ENCODE measurements around the gene CRYBB2. TPM values are rescaled to one million over a fixed set of nuclear protein-coding genes. Genes with fewer than 3 reads are reported as not detected.
"Not testable (repeated sequence)": the region's sequence is repeated elsewhere in the genome, so short reads cannot be mapped to it uniquely, and the experiment has no call there.

Gene CRYBB2
- total RNA-seq, 1 donor from 2014 or later: 0.81 TPM

DNA sequence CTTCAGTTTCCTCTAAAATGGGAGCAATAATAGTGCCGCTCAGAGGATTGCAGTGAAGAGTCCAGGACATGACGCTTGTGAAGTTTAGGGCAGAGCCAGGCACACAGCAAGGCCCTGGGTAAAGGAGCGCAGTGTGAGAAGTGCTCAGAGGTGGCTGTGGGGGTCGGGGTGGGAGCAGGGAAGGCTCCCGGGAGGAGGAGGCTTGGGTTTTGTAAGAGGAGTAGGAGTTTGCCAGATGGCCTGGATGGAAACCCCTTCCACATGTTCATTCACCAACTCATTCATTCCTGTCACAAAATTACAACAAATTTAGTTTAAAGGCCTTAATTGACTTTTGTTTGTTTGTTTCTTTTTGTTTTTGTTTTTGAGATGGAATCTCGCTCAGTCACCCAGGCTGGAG lies 17.0 kb downstream of the CRYBB2 start:
- Mint-ChIP-seq H3K4me3 (ENCODE audit: low read depth) (no peak overlapping the region), H3K27me3 (peaks cover 26% of the 10 kb centered on the region), H3K27ac (no peak overlapping the region), H3K36me3 (ENCODE audit: insufficient read depth) (no peaks in the 10 kb centered on the region), H3K9me3 (ENCODE audit: low read depth) (no peaks in the 10 kb centered on the region), H3K4me1 (ENCODE audit: low read depth) (no peaks in the 10 kb centered on the region)
- no peak for DNase-seq (ENCODE audit: low spot score, unreplicated experiment)
- no peak for TF ChIP-seq CTCF (IDR thresholded peaks at IDR 0.05; ENCODE audit: unreplicated experiment)

- H3K36me3 Mint-ChIP-seq (ENCODE audit: insufficient read depth): no peaks in the 10 kb centered on the region
- no peak overlapping the region for H3K27ac Mint-ChIP-seq
- DNase-seq (ENCODE audit: low spot score, unreplicated experiment): no peak
- H3K9me3 Mint-ChIP-seq (ENCODE audit: low read depth): no peaks in the 10 kb centered on the region
- H3K27me3 Mint-ChIP-seq: peaks cover 26% of the 10 kb centered on the region
- no peak overlapping the region for H3K4me3 Mint-ChIP-seq (ENCODE audit: low read depth)
- no peaks in the 10 kb centered on the region for H3K4me1 Mint-ChIP-seq (ENCODE audit: low read depth)
- TF ChIP-seq CTCF (IDR thresholded peaks at IDR 0.05; ENCODE audit: unreplicated experiment): no peak
These were observed 18.1 kb downstream of the CRYBB2 start for GRCh38 chr22:25237503-25237902.

DNA sequence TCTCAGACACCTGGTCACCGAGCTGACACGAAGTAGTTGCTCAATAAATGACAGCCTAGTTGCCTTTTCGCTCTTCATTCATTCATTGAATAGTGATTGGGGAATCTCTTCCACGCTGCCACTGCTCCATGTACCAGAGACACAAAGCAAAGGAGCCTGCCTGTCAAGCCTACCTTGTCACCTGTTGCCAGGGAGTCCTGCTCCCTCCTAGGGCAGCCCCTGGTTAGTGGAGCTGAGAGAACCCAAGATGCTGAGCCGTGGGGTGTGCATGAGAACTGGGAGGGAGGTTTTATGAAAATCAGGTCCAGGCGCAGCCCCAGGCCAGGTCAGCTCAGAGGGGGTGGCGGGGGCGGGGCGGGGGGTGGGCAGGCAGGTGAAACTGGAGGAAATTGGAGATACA lies 18.6 kb downstream of the CRYBB2 start:
- H3K27me3 Mint-ChIP-seq: peaks cover 26% of the 10 kb centered on the region
- H3K4me3 Mint-ChIP-seq (ENCODE audit: low read depth); H3K36me3 Mint-ChIP-seq (ENCODE audit: insufficient read depth); H3K9me3 Mint-ChIP-seq (ENCODE audit: low read depth); DNase-seq (ENCODE audit: low spot score, unreplicated experiment); H3K27ac Mint-ChIP-seq; H3K4me1 Mint-ChIP-seq (ENCODE audit: low read depth): not testable (repeated sequence)

DNA sequence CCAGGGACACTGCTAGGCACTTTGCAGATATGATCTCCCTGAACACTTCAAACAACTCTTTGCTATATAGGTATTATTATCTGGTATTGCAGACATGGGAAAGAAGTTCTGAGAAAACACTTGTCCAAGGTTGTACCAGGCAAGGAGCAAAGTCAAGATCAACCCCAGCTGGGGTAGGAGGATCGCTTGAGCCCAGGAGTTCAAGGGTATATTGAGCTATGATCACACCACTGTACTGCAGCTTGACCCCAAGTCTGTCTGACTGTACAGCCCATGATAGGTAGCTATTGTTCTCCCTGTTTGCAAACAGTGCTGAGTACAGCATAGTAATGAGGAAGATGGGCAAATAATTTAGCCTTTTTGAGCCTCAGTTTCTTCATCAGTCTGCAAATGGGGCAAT lies 35.7 kb downstream of the CRYBB2 start:
- not testable (repeated sequence) for DNase-seq (ENCODE audit: low spot score, unreplicated experiment); H3K9me3 Mint-ChIP-seq (ENCODE audit: low read depth); H3K4me3 Mint-ChIP-seq (ENCODE audit: low read depth); H3K36me3 Mint-ChIP-seq (ENCODE audit: insufficient read depth); H3K4me1 Mint-ChIP-seq (ENCODE audit: low read depth); H3K27ac Mint-ChIP-seq; H3K27me3 Mint-ChIP-seq

DNA sequence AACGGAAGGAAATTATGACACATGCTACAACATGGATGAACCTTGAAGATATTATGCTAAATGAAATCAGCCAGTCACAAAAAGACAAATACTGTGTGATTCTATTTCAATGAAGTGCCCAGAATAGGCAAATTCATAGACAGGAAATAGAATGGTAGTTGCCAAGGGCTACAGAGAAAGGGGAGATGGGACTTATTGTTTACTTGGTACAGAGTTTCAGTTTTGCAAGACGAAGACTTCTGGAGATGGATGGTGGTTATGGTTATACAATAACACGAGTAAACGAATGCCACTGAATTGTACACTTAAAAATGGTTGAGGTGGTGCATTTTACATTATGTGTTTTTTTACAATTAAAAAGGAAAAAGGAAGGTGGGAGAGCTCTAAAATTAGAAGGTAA lies 48.1 kb downstream of the CRYBB2 start:
- not testable (repeated sequence) for H3K4me3 Mint-ChIP-seq (ENCODE audit: low read depth); H3K36me3 Mint-ChIP-seq (ENCODE audit: insufficient read depth); H3K27ac Mint-ChIP-seq; H3K4me1 Mint-ChIP-seq (ENCODE audit: low read depth); DNase-seq (ENCODE audit: low spot score, unreplicated experiment)
- H3K9me3 Mint-ChIP-seq (ENCODE audit: low read depth): peaks cover 14% of the 10 kb centered on the region
- peaks cover 13% of the 10 kb centered on the region for H3K27me3 Mint-ChIP-seq

DNA sequence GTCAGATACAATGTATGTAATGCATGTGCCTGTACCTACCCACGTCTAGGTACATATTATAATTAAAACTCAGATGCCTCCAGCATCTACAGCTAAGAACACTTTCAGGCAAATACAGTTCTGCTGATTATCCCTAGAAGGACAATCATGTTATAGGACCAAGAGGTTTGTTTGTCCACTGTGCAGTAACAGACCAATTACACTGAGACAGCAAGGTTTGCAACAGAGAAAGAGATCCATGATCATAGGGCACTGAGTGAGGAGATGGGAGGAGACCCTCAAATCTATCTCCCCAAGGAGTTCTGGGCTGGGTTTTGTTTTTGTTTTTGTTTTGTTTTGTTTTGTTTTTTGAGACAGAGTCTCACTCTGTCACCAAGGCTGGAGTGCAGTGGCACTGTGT lies 49.5 kb downstream of the CRYBB2 start:
- not testable (repeated sequence) for H3K27ac Mint-ChIP-seq; H3K36me3 Mint-ChIP-seq (ENCODE audit: insufficient read depth); DNase-seq (ENCODE audit: low spot score, unreplicated experiment); H3K4me1 Mint-ChIP-seq (ENCODE audit: low read depth); H3K4me3 Mint-ChIP-seq (ENCODE audit: low read depth)
- peaks cover 18% of the 10 kb centered on the region for H3K27me3 Mint-ChIP-seq
- H3K9me3 Mint-ChIP-seq (ENCODE audit: low read depth): peaks cover 20% of the 10 kb centered on the region

DNA sequence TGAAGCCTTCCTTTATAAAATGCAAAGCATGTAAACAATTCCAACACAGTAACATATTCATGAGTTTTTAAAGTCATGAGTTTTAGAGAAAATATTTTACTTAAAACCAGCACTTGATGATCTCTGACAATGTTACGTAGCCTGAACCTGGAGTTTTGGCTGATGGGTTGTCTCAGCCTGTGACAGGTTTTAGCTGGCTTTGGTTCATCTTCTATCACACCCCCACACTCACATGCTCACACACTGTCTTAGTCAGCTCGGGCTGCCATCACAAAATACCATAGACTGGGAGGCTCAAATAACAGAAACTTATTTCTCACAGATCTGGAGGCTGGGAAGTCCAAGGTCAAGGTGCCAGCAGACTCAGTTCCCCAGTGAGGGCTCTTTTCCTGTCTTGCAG lies 50.6 kb downstream of the CRYBB2 start:
- not testable (repeated sequence) for H3K4me1 Mint-ChIP-seq (ENCODE audit: low read depth); H3K36me3 Mint-ChIP-seq (ENCODE audit: insufficient read depth); DNase-seq (ENCODE audit: low spot score, unreplicated experiment); H3K27ac Mint-ChIP-seq; H3K4me3 Mint-ChIP-seq (ENCODE audit: low read depth)
- peaks cover 22% of the 10 kb centered on the region for H3K27me3 Mint-ChIP-seq
- peaks cover 18% of the 10 kb centered on the region for H3K9me3 Mint-ChIP-seq (ENCODE audit: low read depth)

- not testable (repeated sequence) for H3K4me3 Mint-ChIP-seq (ENCODE audit: low read depth); H3K36me3 Mint-ChIP-seq (ENCODE audit: insufficient read depth); H3K27ac Mint-ChIP-seq; H3K4me1 Mint-ChIP-seq (ENCODE audit: low read depth); DNase-seq (ENCODE audit: low spot score, unreplicated experiment)
- Mint-ChIP-seq H3K9me3 (ENCODE audit: low read depth) (peaks cover 16% of the 10 kb centered on the region), H3K27me3 (peaks cover 23% of the 10 kb centered on the region)
These were observed 53.8 kb downstream of the CRYBB2 start for GRCh38 chr22:25273231-25273630.

GRCh38 chr22:25273928-25274327 lies 54.5 kb downstream of the CRYBB2 start:
- Mint-ChIP-seq H3K9me3 (ENCODE audit: low read depth) (peaks cover 11% of the 10 kb centered on the region), H3K27me3 (peaks cover 22% of the 10 kb centered on the region)
- H3K27ac Mint-ChIP-seq; H3K4me3 Mint-ChIP-seq (ENCODE audit: low read depth); DNase-seq (ENCODE audit: low spot score, unreplicated experiment); H3K4me1 Mint-ChIP-seq (ENCODE audit: low read depth); H3K36me3 Mint-ChIP-seq (ENCODE audit: insufficient read depth): not testable (repeated sequence)

DNA sequence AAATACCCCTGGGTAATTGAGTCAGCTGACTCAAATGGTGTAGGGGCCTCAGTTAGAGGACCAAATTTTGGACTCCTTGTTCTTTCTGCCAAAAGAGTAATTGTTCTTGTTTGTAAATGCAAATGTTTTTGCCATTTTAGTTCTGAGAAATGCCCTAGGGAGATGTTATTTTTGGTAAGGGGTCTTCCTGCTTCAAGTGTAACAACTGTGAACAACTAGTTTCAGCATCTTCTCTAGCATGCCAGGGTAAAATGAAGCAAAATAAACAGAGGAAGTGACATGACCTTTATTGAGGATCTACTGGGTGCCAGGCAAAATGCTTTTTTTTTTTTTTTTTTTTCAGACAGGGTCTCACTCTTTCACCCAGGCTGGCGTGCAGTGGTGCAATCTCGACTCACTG lies 60.7 kb downstream of the CRYBB2 start:
- not testable (repeated sequence) for DNase-seq (ENCODE audit: low spot score, unreplicated experiment); H3K36me3 Mint-ChIP-seq (ENCODE audit: insufficient read depth); H3K4me3 Mint-ChIP-seq (ENCODE audit: low read depth); H3K9me3 Mint-ChIP-seq (ENCODE audit: low read depth); H3K27ac Mint-ChIP-seq
- H3K4me1 Mint-ChIP-seq (ENCODE audit: low read depth): peaks cover 13% of the 10 kb centered on the region
- peaks cover 58% of the 10 kb centered on the region for H3K27me3 Mint-ChIP-seq
